Stimulated activated CD8-positive, alpha-beta memory T cell treated with anti-CD3 and anti-CD28 coated beads, Interleukin-4, amount 100 ng/mL, for 1 hour (primary cell): ENCODE measurements around the gene GRK6.

ENCODE experiments used
- DNase-seq, 2 donors: peaks; one replicate each; pipeline ENCODE4 v3.0.0-alpha.2; 2020; ENCODE audit warnings: low read depth in 2 of 2, low spot score in 1 of 2

Gene GRK6

DNA sequence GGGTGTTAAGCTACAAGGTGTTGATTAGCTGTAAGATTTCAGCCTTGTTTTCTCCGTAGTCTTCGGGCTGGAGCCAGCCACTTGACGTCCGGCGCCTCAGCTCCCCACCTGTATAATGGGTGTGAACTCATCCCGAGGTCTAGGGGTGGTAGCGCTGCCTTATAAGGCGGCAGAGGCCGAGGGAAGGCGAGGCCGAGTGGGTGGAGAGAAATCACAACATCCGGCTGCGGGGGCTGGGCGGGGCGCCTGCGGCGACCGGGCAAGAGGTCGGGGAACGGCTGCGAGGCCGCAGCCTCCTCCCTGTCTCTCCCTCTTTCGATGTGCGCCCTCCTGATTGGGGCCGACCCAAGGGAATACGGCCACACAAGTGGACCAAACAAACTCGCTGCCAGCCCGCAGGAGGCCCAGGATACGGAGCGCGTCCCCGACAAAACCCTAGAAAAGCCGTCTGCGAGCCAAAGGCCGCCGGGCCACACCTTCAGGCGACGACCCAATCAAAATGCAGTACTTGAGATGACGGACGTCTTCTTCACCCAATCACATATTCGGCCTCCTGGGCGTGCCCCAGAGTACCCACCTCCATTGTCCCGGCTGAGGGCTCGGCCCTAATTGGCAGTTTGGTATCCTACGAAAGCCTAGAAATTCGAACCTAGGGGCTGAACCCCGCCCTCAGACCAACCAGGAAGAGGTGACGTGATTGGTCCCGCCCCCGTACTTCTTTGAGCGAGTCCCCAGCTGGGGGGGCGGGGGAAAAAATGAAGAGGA lies 493 bp upstream of the GRK6 start:
- peak; percentile 98 to 99 for DNase-seq

DNA sequence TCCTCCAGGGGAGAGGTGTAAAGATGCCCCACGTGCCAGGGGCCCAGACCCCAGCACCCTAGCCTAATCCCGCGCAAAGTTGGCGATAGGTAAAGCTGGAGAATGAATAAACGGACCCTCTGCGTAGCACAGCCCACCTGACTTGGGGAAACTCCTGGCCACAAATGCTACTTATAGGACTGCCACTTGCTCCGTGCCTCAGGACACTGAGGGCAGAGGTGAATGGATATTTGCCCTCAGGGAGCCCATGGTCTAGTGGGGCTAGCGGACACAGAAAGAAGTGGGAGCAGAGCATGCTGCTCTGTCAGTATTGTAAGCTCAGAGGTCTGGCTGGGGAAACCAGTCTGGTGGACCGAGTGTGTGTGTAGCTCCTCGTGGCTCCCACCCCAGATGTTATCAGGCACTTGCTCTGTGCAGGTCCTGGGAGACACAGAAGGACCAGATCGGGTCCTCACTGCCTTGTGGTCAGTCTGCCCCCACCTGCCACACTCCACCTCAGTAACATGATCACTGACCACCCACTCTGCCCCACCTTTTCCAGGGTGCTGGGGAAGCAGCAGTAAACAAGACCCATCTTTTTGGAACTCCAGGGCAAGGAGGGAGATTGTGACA lies 841 bp downstream of the GRK6 start:
- no peak for DNase-seq

DNA sequence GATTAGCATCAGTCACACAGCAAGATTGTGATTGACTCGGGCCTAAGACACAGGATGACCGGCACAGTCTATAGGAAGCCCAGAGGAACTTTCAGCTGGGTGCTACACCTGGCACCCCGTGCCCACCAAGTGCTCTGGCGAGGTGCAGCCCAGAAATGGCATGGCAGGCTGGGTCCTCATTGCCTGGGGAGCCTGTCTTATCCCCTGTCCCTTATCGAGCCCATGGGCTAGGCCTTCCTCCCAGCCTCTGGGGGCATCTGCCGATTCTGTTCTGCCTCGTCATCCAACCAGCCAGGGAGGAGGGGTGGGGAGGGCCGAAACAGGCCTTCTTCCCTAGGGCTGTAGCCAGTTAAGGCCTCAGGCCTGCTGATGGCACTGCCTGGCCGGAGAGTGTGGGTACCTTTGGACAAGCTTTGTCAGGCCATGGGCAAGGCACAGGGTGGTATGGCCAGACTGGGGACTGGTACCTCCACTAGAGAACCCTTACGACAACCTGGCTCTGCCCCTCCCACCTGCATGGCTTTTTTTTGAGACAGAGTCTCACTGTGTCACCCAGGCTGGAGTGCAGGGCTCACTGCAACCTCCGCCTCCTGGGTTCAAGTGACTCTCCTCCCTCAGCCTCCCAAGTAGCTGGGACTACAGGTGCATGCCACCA lies 1.6 kb downstream of the GRK6 start:
- no peak for DNase-seq

DNA sequence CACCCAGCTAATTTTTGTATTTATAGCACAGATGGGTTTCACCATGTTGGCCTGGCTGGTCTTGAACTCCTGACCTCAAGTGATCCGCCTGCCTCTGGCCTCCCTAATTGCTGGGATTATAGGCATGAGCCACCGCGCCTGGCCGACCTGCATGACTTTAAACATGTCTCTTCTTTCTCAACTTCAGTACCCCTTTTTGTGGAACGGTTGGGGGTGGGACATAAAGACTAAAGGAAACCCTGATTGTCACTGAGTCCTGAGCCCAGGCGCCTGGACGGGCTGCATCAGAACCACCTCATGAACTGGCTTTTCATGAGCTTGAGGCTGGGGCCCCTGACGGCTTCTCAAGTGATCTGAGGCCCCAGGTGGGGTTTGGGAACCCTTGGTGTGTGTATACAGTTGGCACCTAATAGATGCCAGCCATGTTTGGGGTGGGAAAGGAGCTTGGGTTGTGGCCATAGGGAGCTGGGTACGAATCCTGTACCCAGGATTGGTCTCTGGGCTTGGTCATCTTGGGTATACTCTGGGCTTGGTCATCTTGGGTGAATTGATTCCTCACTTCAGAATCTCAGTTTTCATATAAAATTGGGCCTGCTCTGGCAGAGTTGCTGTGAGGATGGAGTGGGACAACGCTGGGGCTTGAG lies 2.2 kb downstream of the GRK6 start:
- no peak for DNase-seq

DNA sequence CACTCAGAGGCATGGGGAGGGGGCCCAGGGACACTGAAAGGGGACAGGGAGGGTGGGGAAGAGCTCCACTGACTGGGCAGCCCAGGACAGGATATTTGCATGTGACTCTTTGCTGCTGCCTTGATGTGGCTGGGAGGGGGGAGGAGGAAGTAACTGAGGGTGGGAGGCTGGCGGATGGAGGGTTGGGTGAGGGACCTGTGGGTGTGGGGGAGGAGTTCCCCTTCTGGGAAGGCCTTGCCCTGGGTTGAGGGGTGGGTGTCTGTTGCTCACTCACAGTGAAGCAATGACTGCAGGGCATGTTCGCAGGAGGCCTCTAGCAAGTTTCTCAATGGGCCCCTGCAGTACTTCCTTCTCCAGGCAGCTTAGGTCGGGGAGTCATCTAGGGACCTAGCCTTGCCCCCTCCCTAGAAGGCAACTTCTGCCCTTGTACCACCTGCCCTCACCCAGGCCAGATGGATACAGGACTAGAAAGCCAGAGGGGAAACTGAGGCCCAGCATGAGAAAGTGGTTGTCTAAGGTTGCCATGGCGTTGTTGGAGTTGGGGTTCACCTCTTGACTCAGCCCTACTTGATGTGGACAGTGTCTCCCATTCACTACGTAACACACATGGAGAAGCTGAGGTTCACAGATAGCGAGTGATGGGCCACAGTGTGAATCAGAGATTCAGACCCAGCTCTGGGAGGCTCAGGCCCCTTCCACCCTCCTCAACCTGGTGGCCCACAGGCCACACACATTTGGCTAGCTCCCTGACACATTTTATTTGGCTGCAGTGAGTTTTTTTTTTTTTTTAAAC lies 3.0 kb downstream of the GRK6 start:
- peak; percentile 56 to 61 for DNase-seq

DNA sequence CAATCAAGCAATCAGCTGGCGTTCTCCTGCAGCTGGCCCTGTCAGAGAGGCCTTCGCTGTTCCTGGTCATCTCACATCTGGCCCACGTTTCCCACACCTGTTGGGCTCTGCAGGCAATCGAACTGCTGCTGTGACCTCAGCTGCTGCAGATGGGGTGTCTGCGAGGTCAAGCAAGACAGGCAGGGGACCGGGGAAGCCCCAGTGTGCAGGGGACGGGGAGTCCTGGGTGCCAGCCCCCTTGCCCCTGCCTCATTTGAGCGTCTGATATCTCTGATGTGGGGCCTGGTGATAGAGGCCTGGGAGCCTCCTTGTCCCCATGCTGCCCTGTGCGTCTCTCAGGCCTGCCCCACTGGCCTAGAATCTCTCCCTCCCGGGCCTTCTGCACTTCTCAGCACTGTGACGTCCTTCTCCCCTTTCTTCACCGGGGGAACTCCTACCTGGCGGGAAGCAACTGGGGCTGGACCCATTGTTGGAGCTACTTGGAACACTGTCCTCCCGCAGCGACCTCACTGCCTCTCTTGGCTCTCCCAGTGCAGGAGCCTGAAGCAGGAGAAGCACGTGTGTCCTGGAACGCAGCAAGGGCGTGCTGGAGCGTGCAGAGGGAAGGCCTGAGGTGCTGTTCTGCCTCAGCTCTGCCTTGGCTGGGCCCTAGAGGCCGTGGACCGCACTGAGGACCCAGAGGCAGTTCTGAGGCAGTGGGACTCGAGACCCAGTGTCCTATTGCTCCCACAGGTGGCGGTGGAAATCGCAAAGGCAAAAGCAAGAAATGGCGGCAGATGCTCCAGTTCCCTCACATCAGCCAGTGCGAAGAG lies 3.9 kb downstream of the GRK6 start:
- no peak for DNase-seq

DNA sequence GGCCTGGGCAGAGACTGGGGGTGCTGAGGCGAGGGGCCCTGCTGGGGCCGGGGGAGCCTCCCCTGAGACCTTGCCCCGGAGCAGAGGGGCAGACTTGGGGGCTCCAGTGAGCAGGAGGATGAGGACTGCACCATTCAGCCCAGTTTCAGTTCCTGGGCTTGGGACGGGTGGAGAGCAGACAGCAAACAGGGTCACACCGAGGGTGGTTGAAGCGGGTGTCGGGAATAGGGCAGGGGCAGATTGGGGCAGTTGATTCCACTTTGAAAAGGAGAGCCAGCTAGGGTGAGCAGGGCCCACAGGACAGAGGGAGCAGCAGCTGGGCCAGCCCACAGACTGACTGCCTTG lies 4.5 kb downstream of the GRK6 start:
- no peak for DNase-seq

DNA sequence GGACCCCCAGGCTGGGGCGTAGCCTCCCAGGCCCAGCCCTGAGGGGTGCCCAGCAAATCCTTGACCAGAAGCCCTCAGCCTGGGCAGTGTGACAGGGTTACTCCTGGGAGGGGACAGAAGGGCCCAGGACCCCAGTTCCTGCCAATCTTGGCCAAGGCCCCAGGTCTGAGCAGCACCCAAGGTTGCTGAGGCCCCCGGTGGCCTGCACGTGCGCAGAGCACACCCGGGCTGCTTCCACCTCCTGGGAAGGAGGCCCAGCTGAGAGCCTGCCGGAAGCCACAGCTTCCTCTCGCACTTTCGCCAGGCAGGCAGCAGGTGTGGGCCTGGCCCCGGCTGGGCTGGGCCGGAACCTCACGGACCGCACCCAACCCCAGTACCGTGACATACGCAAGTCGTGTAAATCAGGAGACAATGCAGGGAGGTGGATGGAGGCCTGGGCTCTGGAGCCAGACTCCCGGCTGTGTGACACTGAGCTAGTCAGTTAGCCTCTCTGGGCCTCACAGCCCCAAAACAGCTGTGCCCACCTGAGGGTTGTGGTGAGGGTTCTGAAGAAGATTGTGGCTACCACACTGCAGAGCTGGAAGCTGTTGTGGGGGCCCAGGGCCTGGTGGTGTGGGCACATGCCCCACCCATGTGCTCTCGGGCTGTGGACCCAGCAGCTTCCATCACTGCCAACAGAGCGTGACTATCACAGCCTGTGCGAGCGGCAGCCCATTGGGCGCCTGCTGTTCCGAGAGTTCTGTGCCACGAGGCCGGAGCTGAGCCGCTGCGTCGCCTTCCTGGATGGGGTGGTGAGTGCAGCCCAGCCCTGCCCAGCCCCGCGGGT lies 5.1 kb downstream of the GRK6 start:
- peak in 1 of 2 donors; percentile 52 for DNase-seq

DNA sequence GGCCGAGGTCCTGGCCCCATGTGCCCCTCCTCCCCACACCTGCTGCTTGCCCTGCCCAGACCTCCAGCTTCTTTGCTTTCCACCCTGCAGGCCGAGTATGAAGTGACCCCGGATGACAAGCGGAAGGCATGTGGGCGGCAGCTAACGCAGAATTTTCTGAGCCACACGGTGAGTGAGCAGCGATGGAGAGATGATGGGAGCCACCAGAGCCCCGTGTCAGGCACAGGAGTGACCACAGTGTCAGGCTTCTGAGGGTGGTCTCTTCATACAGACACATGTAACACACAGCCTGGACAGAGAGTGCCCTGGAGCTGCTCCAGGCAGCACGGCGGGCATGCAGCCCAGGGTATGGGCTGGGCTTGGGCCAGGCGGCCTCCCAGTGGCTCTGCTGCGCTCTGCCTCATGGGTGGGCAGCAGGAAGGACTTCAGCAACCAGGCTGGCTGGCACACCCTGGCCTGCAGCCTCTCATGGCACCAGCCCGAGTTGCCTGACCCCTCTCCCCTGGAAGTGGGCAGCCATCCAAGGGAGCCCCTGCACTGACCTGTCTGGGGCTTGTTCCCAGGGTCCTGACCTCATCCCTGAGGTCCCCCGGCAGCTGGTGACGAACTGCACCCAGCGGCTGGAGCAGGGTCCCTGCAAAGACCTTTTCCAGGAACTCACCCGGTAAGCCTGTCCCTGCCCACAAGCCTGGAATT lies 5.8 kb downstream of the GRK6 start:
- DNase-seq = no peak

DNA sequence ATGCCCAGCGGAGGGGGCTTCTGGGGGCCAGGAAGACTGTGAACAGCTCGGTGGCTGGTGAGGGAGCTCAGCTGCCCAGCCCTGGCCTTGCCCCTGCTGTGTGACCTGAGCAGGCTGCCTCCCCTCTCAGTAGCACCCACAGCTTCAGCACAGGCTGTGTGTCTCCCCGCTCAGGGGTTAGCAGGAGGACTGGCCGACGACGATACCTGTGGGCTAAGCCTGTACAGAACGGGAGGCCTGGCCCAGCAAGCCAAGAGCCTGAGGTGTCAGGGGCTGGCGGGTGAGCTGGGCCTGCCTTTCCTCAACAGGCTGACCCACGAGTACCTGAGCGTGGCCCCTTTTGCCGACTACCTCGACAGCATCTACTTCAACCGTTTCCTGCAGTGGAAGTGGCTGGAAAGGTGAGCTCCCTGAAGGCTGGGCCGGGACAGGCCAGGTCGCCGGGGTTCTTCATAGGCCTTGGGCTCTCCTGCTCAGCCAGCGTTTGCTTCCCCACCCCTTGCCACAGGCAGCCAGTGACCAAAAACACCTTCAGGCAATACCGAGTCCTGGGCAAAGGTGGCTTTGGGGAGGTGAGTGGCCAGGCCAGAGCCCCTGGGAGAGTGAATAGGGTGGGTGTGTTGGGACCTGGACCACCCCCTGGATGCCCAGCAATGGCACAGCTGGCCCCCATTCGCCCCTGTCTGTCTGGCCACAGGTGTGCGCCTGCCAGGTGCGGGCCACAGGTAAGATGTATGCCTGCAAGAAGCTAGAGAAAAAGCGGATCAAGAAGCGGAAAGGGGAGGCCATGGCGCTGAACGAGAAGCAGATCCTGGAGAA lies 6.6 kb downstream of the GRK6 start:
- no peak for DNase-seq

DNA sequence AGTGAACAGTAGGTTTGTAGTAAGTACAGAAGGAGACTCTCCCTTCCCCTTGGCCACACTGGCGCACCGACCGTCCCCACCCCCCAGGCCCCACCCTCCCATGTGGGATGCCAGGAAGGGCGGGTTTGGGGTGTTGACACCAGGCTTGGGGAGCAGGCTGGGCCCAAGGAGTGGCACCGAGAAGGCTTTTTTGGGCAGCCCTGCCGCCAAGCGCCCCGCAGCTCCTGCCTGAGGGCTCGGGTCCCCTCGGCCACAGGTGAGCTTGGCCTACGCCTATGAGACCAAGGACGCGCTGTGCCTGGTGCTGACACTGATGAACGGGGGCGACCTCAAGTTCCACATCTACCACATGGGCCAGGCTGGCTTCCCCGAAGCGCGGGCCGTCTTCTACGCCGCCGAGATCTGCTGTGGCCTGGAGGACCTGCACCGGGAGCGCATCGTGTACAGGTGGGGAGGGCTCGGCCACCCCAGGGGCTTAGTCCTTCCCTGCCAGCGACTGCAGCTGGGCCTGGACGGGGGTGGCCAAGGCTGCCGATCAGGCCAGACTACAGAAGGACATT lies 7.3 kb downstream of the GRK6 start:
- no peak for DNase-seq

DNA sequence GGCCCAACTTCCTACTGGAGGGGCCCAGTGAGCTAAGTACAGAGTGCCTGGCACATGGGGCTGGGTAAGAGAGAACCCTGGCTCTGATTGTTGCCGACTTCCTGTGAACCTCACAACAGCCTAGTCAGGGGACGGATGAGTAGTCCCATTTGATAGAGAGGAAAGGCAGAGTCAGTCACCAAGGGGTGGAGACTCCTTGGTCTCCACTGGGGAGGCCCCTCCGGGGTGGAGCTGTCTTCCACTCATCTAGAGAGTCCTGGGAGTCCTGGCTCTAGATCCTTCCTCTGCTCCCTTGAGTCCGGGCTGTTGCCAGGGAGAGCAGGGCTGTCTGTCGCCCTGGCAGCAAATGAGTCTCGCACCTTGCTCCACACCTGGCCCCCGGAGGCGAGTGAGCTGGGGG lies 8.0 kb downstream of the GRK6 start:
- no peak for DNase-seq

DNA sequence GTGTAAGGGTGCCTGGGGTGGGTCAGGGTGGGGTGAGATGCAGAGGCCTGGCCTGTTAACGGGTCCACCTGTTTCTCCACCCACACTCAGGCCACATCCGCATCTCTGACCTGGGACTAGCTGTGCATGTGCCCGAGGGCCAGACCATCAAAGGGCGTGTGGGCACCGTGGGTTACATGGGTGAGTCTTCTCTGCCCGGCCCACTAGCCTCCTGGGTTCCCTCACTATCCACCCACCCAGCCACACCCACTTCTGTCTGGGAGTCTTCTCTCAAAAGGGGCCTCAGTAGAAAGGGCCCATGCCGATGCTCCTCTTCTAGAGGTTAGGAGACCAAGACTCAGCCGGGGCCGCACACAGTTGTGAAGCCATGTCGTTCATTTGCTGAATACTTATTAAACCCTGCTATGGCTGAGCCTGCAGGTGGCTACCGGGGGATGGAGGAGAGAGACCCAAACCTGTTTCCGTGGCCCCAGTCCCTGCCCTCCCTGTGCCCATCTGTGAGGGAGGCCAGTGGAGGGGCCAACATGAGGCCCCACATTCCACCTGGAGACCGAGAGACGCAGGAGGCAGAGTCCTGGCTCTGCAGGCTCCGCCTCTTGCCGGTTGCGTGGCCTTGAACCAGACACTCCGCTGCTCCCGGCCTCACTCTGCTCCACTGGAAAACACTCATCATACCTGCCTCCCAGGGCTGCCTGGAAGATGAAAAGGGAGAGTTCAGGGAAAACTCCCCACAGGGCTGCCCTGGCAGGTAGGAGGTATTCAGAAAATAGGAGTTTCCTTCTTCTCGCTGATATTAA lies 8.7 kb downstream of the GRK6 start:
- DNase-seq = no peak

DNA sequence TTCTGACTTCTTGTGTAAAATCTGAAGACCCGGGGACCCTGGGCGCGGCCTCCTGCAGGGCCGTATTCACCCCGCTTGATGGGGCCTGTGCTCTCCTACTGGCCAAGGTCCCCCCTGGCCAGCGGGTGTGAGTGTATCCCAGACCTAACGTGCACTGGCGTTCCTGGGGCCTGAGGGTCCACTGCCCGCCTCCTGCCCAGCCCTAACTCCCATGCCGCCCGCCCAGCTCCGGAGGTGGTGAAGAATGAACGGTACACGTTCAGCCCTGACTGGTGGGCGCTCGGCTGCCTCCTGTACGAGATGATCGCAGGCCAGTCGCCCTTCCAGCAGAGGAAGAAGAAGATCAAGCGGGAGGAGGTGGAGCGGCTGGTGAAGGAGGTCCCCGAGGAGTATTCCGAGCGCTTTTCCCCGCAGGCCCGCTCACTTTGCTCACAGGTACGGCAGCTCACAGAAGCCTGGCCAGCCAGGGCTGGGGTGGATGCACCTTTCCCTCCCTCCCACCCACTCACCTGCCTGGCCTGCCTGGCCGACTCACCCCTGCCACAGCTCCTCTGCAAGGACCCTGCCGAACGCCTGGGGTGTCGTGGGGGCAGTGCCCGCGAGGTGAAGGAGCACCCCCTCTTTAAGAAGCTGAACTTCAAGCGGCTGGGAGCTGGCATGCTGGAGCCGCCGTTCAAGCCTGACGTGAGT lies 9.5 kb downstream of the GRK6 start:
- no peak for DNase-seq

DNA sequence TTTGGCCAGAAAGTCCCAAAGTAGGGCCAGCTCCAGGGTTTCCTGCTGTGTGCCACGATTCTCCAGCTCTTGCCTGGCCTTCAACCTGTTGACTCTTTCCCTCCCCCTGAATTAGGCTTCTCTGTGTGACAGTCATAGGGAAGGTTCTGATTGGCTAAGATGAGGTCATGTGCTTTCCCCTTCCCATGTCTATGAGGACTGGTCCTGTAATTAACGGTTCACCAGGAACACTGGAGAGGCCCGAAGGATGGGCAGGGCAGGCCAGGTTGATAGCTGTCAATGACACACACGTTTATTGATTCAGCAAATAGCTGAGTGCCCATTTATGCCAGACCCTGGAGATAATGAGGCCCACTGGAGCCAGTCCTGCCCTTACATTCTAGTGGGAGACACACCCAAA lies 11.1 kb downstream of the GRK6 start:
- no peak for DNase-seq

DNA sequence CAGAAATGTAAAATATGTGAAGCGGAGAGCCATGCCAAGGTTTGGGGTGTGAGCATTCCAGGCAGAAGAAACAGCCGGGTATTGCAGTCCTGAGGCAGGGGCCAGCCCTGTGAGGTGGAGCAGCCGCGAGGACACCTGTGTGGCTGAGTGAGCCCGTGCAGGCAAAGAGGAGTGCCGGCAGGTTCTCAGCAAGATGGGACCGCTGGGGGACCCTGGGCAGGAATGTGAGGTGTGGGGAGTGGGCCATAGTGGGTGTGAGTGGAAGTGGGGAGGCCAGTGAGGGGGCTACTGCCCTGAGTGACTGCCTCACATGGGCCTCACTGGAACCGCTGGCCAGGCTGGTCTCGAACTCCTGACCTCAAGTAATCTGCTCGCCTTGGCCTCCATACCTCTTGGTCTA lies 12.0 kb downstream of the GRK6 start:
- no peak for DNase-seq
